Measurements from ENCODE around the gene ZBTB18.

Gene ZBTB18

GRCh38 chr1:244050835-244051444 lies at the start of gene ZBTB18:
ZBTB18 (plus strand) TSS chr1:244051283; CDS start chr1:244051432, 149 bp downstream.
- Histone ChIP-seq H3K27me3 (ENCODE audit: control insufficient read depth, insufficient read depth, low read length) (peaks cover 21% of the 10 kb centered on the region; the same call in 1 of the 2 replicates), H3K9ac (ENCODE audit: low read length) (no peak within 1 kb of the TSS), H3K27ac (ENCODE audit: low read depth, low read length) (no peak within 1 kb of the TSS), H3K9me3 (ENCODE audit: control insufficient read depth, insufficient read depth, low read depth, low read length) (no peaks in the 10 kb centered on the region), H3K4me1 (ENCODE audit: control insufficient read depth, insufficient read depth, low read length) (peaks cover 32% of the 10 kb centered on the region), H3K36me3 (ENCODE audit: control insufficient read depth, insufficient read depth, low read length) (peaks cover 14% of the 10 kb centered on the region), H3K4me3 (ENCODE audit: low read depth, low read length) (peak within 1 kb of the TSS; percentile 73)

- Histone ChIP-seq H3K36me3 (ENCODE audit: control insufficient read depth, insufficient read depth, low read length) (no peaks in the 10 kb centered on the region), H3K9ac (ENCODE audit: low read length) (no peak overlapping the region), H3K4me1 (ENCODE audit: control insufficient read depth, insufficient read depth, low read length) (no peaks in the 10 kb centered on the region), H3K9me3 (ENCODE audit: control insufficient read depth, insufficient read depth, low read depth, low read length) (no peaks in the 10 kb centered on the region), H3K4me3 (ENCODE audit: low read depth, low read length) (no peak overlapping the region), H3K27ac (ENCODE audit: low read depth, low read length) (no peak overlapping the region), H3K27me3 (ENCODE audit: control insufficient read depth, insufficient read depth, low read length) (no peaks in the 10 kb centered on the region)
Observed at GRCh38 chr1:244002721-244003120, 48.4 kb upstream of the ZBTB18 start.

DNA sequence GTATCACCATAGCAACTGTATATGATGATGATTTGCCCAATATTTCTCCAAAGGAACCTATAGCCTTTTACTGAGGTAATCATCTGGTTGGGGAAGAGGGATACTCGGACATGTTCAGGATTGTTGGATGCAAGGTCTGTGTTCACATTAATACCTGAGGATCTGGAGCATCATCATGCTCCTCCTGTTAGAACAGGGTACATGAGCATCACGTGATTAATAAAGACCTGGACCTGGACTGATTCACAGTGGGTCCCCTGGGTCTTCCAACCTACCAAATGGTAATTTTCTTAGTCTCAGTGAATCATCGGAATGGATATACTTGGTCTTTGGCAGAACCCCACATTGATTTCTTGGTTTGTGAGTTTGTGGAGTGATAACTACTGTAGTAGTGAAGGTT lies 45.6 kb upstream of the ZBTB18 start:
- Histone ChIP-seq H3K36me3 (ENCODE audit: control insufficient read depth, insufficient read depth, low read length) (no peaks in the 10 kb centered on the region), H3K4me1 (ENCODE audit: control insufficient read depth, insufficient read depth, low read length) (no peaks in the 10 kb centered on the region), H3K27me3 (ENCODE audit: control insufficient read depth, insufficient read depth, low read length) (no peaks in the 10 kb centered on the region), H3K27ac (ENCODE audit: low read depth, low read length) (no peak overlapping the region), H3K9me3 (ENCODE audit: control insufficient read depth, insufficient read depth, low read depth, low read length) (no peaks in the 10 kb centered on the region), H3K4me3 (ENCODE audit: low read depth, low read length) (no peak overlapping the region), H3K9ac (ENCODE audit: low read length) (no peak overlapping the region)

DNA sequence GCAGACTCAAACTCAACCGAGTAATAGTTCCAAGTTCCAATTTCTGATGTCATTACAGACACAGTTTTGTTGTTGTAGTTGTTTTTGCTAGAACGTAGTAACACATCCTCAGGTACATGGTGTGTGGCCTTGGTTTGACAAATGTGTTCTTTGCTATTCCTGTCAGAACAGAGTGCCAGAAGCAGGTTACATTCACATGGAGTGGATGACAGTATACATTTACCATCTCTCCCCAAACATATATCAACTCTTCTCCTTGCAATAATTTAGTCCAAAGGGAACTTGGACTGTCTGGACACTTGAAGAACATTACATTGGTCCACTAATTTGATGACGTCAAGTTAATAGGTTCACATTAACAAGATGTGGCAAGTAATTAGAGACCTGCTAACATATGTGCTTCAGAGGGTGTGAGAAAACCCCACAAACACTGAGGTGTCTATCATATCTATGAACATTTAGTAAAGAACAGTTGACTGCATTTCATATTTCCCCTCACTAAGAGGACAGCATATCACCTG lies 44.6 kb upstream of the ZBTB18 start:
- no peak overlapping the region for H3K27ac ChIP-seq (ENCODE audit: low read depth, low read length)
- H3K27me3 ChIP-seq (ENCODE audit: control insufficient read depth, insufficient read depth, low read length) = no peaks in the 10 kb centered on the region
- no peaks in the 10 kb centered on the region for H3K36me3 ChIP-seq (ENCODE audit: control insufficient read depth, insufficient read depth, low read length)
- no peaks in the 10 kb centered on the region; the same call in 1 of the 2 replicates for H3K4me1 ChIP-seq (ENCODE audit: control insufficient read depth, insufficient read depth, low read length)
- no peaks in the 10 kb centered on the region for H3K9me3 ChIP-seq (ENCODE audit: control insufficient read depth, insufficient read depth, low read depth, low read length)
- no peak overlapping the region for H3K9ac ChIP-seq (ENCODE audit: low read length)
- H3K4me3 ChIP-seq (ENCODE audit: low read depth, low read length) = no peak overlapping the region

DNA sequence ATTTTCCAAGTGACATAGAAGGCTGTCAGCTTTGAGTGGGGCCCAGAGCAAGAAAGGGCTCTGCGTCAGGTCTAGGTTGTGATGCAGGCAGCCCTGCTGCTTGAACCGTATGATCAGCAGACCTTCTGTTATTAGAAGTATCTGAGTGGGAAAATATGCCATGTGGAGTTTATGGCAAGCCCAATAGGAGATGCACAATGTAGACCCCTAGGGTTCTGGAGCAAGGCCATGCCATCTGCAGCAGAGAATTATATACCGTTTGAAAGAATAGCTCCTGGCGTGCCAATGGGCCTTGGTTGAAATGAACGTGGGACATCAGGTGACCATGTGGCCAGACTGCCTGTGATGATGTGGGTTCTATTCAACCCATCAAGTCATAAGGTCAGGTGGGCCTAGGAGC lies 44.1 kb upstream of the ZBTB18 start:
- Histone ChIP-seq H3K9me3 (ENCODE audit: control insufficient read depth, insufficient read depth, low read depth, low read length) (no peaks in the 10 kb centered on the region), H3K27me3 (ENCODE audit: control insufficient read depth, insufficient read depth, low read length) (no peaks in the 10 kb centered on the region), H3K36me3 (ENCODE audit: control insufficient read depth, insufficient read depth, low read length) (no peaks in the 10 kb centered on the region), H3K4me1 (ENCODE audit: control insufficient read depth, insufficient read depth, low read length) (peaks cover 4% of the 10 kb centered on the region), H3K9ac (ENCODE audit: low read length) (no peak overlapping the region), H3K4me3 (ENCODE audit: low read depth, low read length) (no peak overlapping the region), H3K27ac (ENCODE audit: low read depth, low read length) (no peak overlapping the region)

GRCh38 chr1:244010191-244010590 lies 40.9 kb upstream of the ZBTB18 start:
- Histone ChIP-seq H3K27ac (ENCODE audit: low read depth, low read length) (no peak overlapping the region), H3K9me3 (ENCODE audit: control insufficient read depth, insufficient read depth, low read depth, low read length) (no peaks in the 10 kb centered on the region), H3K4me1 (ENCODE audit: control insufficient read depth, insufficient read depth, low read length) (peaks cover 10% of the 10 kb centered on the region), H3K27me3 (ENCODE audit: control insufficient read depth, insufficient read depth, low read length) (no peaks in the 10 kb centered on the region), H3K4me3 (ENCODE audit: low read depth, low read length) (no peak overlapping the region), H3K36me3 (ENCODE audit: control insufficient read depth, insufficient read depth, low read length) (no peaks in the 10 kb centered on the region), H3K9ac (ENCODE audit: low read length) (no peak overlapping the region)

DNA sequence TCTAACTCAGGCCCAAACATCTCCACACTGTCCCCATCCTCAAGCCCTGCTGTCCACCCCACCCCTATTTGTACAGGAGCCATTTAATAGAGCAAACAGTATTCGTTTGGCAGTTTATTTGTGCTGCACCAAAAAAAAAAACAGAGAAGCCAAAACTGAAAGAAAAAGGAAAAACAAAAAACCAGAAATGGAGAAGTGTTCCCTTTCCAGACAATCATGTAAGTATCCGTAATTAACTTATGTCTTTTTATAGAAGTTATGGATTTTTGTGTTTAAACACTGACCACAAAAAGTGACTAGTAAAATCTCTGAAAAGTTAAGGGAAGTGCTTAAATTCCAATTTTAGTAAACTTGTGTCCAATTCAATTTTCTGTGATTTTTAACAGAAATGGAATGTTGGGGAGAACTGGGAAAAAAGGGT lies 40.4 kb upstream of the ZBTB18 start:
- Histone ChIP-seq H3K9ac (ENCODE audit: low read length) (no peak overlapping the region), H3K27ac (ENCODE audit: low read depth, low read length) (no peak overlapping the region), H3K36me3 (ENCODE audit: control insufficient read depth, insufficient read depth, low read length) (no peaks in the 10 kb centered on the region), H3K4me1 (ENCODE audit: control insufficient read depth, insufficient read depth, low read length) (peaks cover 10% of the 10 kb centered on the region), H3K4me3 (ENCODE audit: low read depth, low read length) (no peak overlapping the region), H3K27me3 (ENCODE audit: control insufficient read depth, insufficient read depth, low read length) (no peaks in the 10 kb centered on the region), H3K9me3 (ENCODE audit: control insufficient read depth, insufficient read depth, low read depth, low read length) (no peaks in the 10 kb centered on the region)

DNA sequence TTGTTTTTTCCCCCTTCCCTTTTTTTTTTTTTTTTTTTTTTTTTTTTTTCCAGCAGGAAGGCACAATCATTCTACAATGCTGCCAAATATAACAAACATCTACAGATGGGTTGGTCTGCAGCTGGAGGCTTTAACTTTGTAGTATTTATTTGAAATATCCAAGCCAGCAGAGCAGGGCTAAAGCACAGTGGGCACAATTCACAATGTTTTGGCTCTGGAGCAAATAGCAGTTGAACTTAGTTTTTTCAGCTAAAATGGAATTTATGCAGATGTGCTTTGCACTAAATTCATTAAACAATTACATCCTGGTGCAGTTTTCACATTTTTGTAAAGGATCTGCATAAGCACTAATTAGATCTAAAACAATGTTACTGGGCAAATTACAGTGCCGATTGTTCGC lies 39.8 kb upstream of the ZBTB18 start:
- H3K36me3 ChIP-seq (ENCODE audit: control insufficient read depth, insufficient read depth, low read length) = no peaks in the 10 kb centered on the region
- H3K27ac ChIP-seq (ENCODE audit: low read depth, low read length) = no peak overlapping the region
- H3K27me3 ChIP-seq (ENCODE audit: control insufficient read depth, insufficient read depth, low read length) = no peaks in the 10 kb centered on the region
- no peak overlapping the region for H3K4me3 ChIP-seq (ENCODE audit: low read depth, low read length)
- H3K9me3 ChIP-seq (ENCODE audit: control insufficient read depth, insufficient read depth, low read depth, low read length) = no peaks in the 10 kb centered on the region
- H3K9ac ChIP-seq (ENCODE audit: low read length) = no peak overlapping the region
- peaks cover 10% of the 10 kb centered on the region for H3K4me1 ChIP-seq (ENCODE audit: control insufficient read depth, insufficient read depth, low read length)

DNA sequence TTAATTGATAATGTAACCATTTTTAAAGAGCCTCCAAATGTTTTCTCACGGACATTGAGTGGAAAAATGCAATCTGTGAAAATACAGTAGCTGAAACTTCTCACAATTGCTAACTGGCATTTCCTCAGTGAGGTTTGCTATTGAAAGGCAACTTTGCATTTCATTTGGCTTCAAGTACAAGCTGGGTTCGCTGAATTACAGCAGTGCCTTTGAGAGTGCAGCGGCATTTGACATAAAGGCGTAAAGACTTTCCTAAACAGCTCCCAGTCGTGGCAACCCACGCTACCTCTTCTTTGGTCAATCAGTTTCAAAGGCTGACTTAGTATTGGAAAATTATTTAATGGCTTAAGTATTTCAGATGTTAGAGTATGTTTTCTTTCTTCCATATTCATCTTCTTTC lies 39.3 kb upstream of the ZBTB18 start:
- H3K4me3 ChIP-seq (ENCODE audit: low read depth, low read length) = no peak overlapping the region
- H3K9ac ChIP-seq (ENCODE audit: low read length) = no peak overlapping the region
- no peaks in the 10 kb centered on the region for H3K27me3 ChIP-seq (ENCODE audit: control insufficient read depth, insufficient read depth, low read length)
- H3K36me3 ChIP-seq (ENCODE audit: control insufficient read depth, insufficient read depth, low read length) = no peaks in the 10 kb centered on the region
- H3K27ac ChIP-seq (ENCODE audit: low read depth, low read length) = no peak overlapping the region
- H3K4me1 ChIP-seq (ENCODE audit: control insufficient read depth, insufficient read depth, low read length) = peaks cover 10% of the 10 kb centered on the region
- no peaks in the 10 kb centered on the region for H3K9me3 ChIP-seq (ENCODE audit: control insufficient read depth, insufficient read depth, low read depth, low read length)

DNA sequence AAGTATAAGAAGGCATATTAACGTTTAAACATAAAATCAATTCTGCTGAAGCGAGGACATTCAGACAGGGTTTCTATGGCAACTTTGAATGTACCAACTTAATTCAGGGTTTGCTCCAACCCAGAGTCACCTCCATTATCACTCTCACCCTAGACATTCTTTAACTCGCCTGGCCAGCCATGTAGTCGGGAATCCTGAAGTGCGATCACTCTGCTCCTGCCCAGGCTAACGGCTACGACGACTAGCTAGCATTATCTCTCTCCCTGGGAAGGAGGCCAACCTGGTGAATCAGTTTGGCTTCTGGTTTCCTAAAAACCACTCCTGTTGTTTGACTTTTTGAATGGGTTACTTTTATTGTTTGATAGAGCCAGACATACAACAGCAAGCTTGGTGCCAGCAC lies 38.9 kb upstream of the ZBTB18 start:
- no peak overlapping the region for H3K4me3 ChIP-seq (ENCODE audit: low read depth, low read length)
- H3K4me1 ChIP-seq (ENCODE audit: control insufficient read depth, insufficient read depth, low read length) = peaks cover 10% of the 10 kb centered on the region
- no peak overlapping the region for H3K9ac ChIP-seq (ENCODE audit: low read length)
- H3K27ac ChIP-seq (ENCODE audit: low read depth, low read length) = no peak overlapping the region
- no peaks in the 10 kb centered on the region for H3K36me3 ChIP-seq (ENCODE audit: control insufficient read depth, insufficient read depth, low read length)
- no peaks in the 10 kb centered on the region for H3K27me3 ChIP-seq (ENCODE audit: control insufficient read depth, insufficient read depth, low read length)
- no peaks in the 10 kb centered on the region for H3K9me3 ChIP-seq (ENCODE audit: control insufficient read depth, insufficient read depth, low read depth, low read length)

DNA sequence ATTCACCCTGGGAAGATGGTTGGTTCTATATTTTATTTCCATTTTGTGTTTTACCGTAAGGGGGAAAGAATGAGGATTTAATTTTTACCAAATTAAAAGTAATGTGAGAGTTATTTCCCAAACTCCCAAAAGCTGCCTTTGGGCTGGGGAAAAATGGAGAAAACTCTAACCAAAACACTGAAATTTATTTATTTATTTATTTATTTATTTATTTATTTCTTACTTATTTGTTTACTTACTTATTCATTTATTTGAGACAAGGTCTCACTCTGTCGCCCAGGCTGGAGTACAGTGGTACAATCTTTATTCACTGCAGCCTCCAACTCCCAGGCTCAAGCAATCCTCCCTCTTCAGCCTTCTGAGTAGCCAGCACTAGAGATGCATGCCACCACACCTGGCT lies 38.0 kb upstream of the ZBTB18 start:
- peaks cover 10% of the 10 kb centered on the region for H3K4me1 ChIP-seq (ENCODE audit: control insufficient read depth, insufficient read depth, low read length)
- H3K27me3 ChIP-seq (ENCODE audit: control insufficient read depth, insufficient read depth, low read length) = no peaks in the 10 kb centered on the region
- H3K27ac ChIP-seq (ENCODE audit: low read depth, low read length) = no peak overlapping the region
- H3K9me3 ChIP-seq (ENCODE audit: control insufficient read depth, insufficient read depth, low read depth, low read length) = no peaks in the 10 kb centered on the region
- H3K36me3 ChIP-seq (ENCODE audit: control insufficient read depth, insufficient read depth, low read length) = no peaks in the 10 kb centered on the region
- no peak overlapping the region for H3K9ac ChIP-seq (ENCODE audit: low read length)
- H3K4me3 ChIP-seq (ENCODE audit: low read depth, low read length) = no peak overlapping the region

Measured in HUES6 (cell line).